HepG2 (cell line): Measurements from ENCODE around the gene GUK1. TPM values are rescaled to one million over a fixed set of nuclear protein-coding genes. Genes with fewer than 3 reads are reported as not detected.

ENCODE experiments used
- ATAC-seq: fragments of 200-7000 bp; cut with Tn5 transposase; 3 replicates; pipeline ENCODE4 v1.9.1; 2020; ENCODE audit warnings: mild to moderate bottlenecking, moderate library complexity
- BruUV-seq: library from RNA; stranded (reverse); fragments of 400-500 nt; replicated peaks from 2 replicates; lab custom pipeline; 2021; lab: Mats Ljungman, UMichigan
- CTCF ChIA-PET: fragments of 300-600 bp; formaldehyde crosslinking; extraction: SDS; loops from one replicate; lab custom pipeline; 2021; ENCODE audit warnings: low total read pairs, inconsistent platforms, low intra/inter-chr PET ratio; lab: Yijun Ruan, JAX
- POLR2A ChIA-PET: fragments of 350-600 bp; sonication (Branson Sonifier 250); formaldehyde crosslinking; loops from one replicate; lab custom pipeline; 2020; ENCODE audit warnings: antibody characterized with exemption, inconsistent platforms; lab: Yijun Ruan, JAX
- DNase-seq: peaks from one replicate; pipeline ENCODE4 v3.0.0-alpha.2; 2015; ENCODE audit warnings: low spot score
- FAIRE-seq: peaks from 3 replicates; lab custom pipeline; 2011; peaks lifted over from hg19 to GRCh38; lab: Jason Lieb, UNC
- H2AFZ ChIP-seq: one replicate; pipeline ENCODE4 v1.6.1; 2011; ENCODE audit warnings: low read length, inconsistent platforms
- H3K27ac ChIP-seq: fragments of 300-600 bp; 3 replicates; pipeline ENCODE4 v1.8.0; 2011; ENCODE audit warnings: mixed run types, mild to moderate bottlenecking, mixed read lengths, low read length, inconsistent platforms; ENCODE audit not compliant: insufficient read depth; ENCODE audit errors: extremely low read length
- H3K27me3 ChIP-seq, 2 experiments: fragments of 200-600 bp in 1 of 2; 2 replicates in 1 of 2; 3 replicates in 1 of 2; pipeline versions ENCODE4 v1.6.0 to v1.8.0; 2011; ENCODE audit warnings: low read length in 2 of 2, mild to moderate bottlenecking in 2 of 2, moderate library complexity in 2 of 2, inconsistent platforms in 1 of 2; ENCODE audit not compliant: insufficient read depth in 2 of 2, control insufficient read depth in 1 of 2
- H3K36me3 ChIP-seq, 2 experiments: fragments of 200-600 bp in 1 of 2; replicated peaks in 1 of 2; 2 replicates in 1 of 2; 3 replicates in 1 of 2; pipeline versions ENCODE4 v1.5.1 to v1.8.0; 2011; ENCODE audit warnings: low read length in 2 of 2, inconsistent platforms in 1 of 2; ENCODE audit not compliant: insufficient read depth in 2 of 2, control insufficient read depth in 1 of 2
- H3K4me1 ChIP-seq: 2 replicates; pipeline ENCODE4 v1.5.1; 2012; ENCODE audit warnings: low read length, inconsistent platforms; ENCODE audit not compliant: insufficient read depth
- H3K4me2 ChIP-seq: 2 replicates; pipeline ENCODE4 v1.6.0; 2011; ENCODE audit warnings: low read depth, low read length, inconsistent platforms
- H3K4me3 ChIP-seq, 3 experiments: fragments of 200-600 bp in 1 of 3; sonication (generic), shearing (Covaris generic) in 1 of 3; replicated peaks in 1 of 3; 2 replicates each; pipeline ENCODE4 v1.5.1; 2011 to 2016; ENCODE audit warnings: low read length in 3 of 3, inconsistent platforms in 2 of 3, low read depth in 2 of 3, mild to moderate bottlenecking in 2 of 3, control low read depth in 1 of 3, mixed read lengths in 1 of 3; ENCODE audit not compliant: insufficient read depth in 1 of 3
- H3K79me2 ChIP-seq: one replicate; pipeline ENCODE4 v1.6.1; 2011; ENCODE audit warnings: low read length, inconsistent platforms; ENCODE audit not compliant: insufficient read depth
- H3K9ac ChIP-seq: 2 replicates; pipeline ENCODE4 v1.6.0; 2011; ENCODE audit warnings: mild to moderate bottlenecking, low read depth, low read length, inconsistent platforms; ENCODE audit not compliant: insufficient read depth
- H3K9me3 ChIP-seq: 2 replicates; pipeline ENCODE4 v1.5.1; 2012; ENCODE audit warnings: mild to moderate bottlenecking, low read length
- H4K20me1 ChIP-seq: 2 replicates; pipeline ENCODE4 v1.6.0; 2011; ENCODE audit warnings: inconsistent platforms, mild to moderate bottlenecking, low read length, moderate library complexity; ENCODE audit not compliant: insufficient read depth
- AGO2 ChIP-seq: fragments of 200-400 bp; formaldehyde crosslinking; optimal IDR thresholded peaks from 2 replicates; pipeline ENCODE3; 2017; ENCODE audit warnings: mild to moderate bottlenecking, low read depth, low read length, moderate library complexity
- CBFB ChIP-seq: sonication (generic); formaldehyde crosslinking; IDR thresholded peaks from 2 replicates; pipeline ENCODE4 v1.4.0; 2020; ENCODE audit warnings: missing genetic modification reagents
- CENPT ChIP-seq: sonication (generic); formaldehyde crosslinking; IDR thresholded peaks from 2 replicates; pipeline ENCODE4 v1.8.0; 2022; ENCODE audit warnings: low read depth, mild to moderate bottlenecking, moderate library complexity, missing genetic modification reagents
- GATAD2A ChIP-seq: IDR thresholded peaks from 2 replicates; pipeline ENCODE4 v1.6.1; 2016
- NFIC ChIP-seq: IDR thresholded peaks from 2 replicates; pipeline ENCODE4 v1.6.1; 2012; ENCODE audit warnings: mild to moderate bottlenecking, low read length, inconsistent platforms
- NONO ChIP-seq, 2 experiments: fragments of 450-650 bp in 1 of 2; sonication (generic) in 1 of 2; formaldehyde crosslinking in 1 of 2; IDR thresholded peaks in 1 of 2; conservative IDR thresholded peaks in 1 of 2; 2 replicates each; pipeline versions ENCODE4 v1.6.1 to v1.8.0; 2017 to 2022; ENCODE audit warnings: mild to moderate bottlenecking in 1 of 2, missing genetic modification reagents in 1 of 2, moderate library complexity in 1 of 2
- NR2C2 ChIP-seq: sonication (generic); formaldehyde crosslinking; IDR thresholded peaks from 2 replicates; pipeline ENCODE4 v1.4.0; 2020; ENCODE audit warnings: missing genetic modification reagents, mild to moderate bottlenecking, moderate library complexity, borderline replicate concordance
- RBM22 ChIP-seq: fragments of 200-400 bp; formaldehyde crosslinking; optimal IDR thresholded peaks from 2 replicates; pipeline ENCODE3; 2017; ENCODE audit warnings: mild to moderate bottlenecking, low read length, moderate library complexity
- RBM39 ChIP-seq: fragments of 200-400 bp; formaldehyde crosslinking; IDR thresholded peaks from one replicate; pipeline ENCODE4 v1.6.1; 2018; ENCODE audit warnings: antibody characterized with exemption, mild to moderate bottlenecking, low read depth, low read length; ENCODE audit not compliant: poor library complexity, severe bottlenecking
- SALL2 ChIP-seq: sonication (generic); formaldehyde crosslinking; IDR thresholded peaks from 2 replicates; pipeline ENCODE4 v1.8.1; 2023; ENCODE audit warnings: mild to moderate bottlenecking, missing genetic modification reagents, inconsistent platforms
- SAP130 ChIP-seq: IDR thresholded peaks from 2 replicates; pipeline ENCODE4 v1.6.1; 2016; ENCODE audit warnings: low read depth
- SMAD9 ChIP-seq: sonication (generic); formaldehyde crosslinking; IDR thresholded peaks from 2 replicates; pipeline ENCODE4 v1.5.1; 2020; ENCODE audit warnings: mild to moderate bottlenecking, missing genetic modification reagents
- SP5 ChIP-seq: IDR thresholded peaks from 2 replicates; pipeline ENCODE4 v1.6.1; 2016; ENCODE audit warnings: low read depth, borderline replicate concordance
- THYN1 ChIP-seq: sonication (generic); formaldehyde crosslinking; IDR thresholded peaks from 2 replicates; pipeline ENCODE4 v1.8.1; 2023; ENCODE audit warnings: low read depth, mild to moderate bottlenecking, moderate library complexity, missing genetic modification reagents, borderline replicate concordance
- ZBTB38 ChIP-seq: sonication (generic); formaldehyde crosslinking; IDR thresholded peaks from 2 replicates; pipeline ENCODE4 v1.5.1; 2020; ENCODE audit warnings: mild to moderate bottlenecking, missing genetic modification reagents
- ZBTB4 ChIP-seq: sonication (generic); formaldehyde crosslinking; IDR thresholded peaks from 2 replicates; pipeline ENCODE4 v1.4.0; 2020; ENCODE audit warnings: missing genetic modification reagents, mild to moderate bottlenecking, borderline replicate concordance
- ZNF569 ChIP-seq: sonication (generic); formaldehyde crosslinking; IDR thresholded peaks from 2 replicates; pipeline ENCODE4 v1.5.0; 2020; ENCODE audit warnings: mild to moderate bottlenecking, missing genetic modification reagents, moderate library complexity, borderline replicate concordance
- ZNF737 ChIP-seq: sonication (generic); formaldehyde crosslinking; IDR thresholded peaks from 2 replicates; pipeline ENCODE4 v1.5.0; 2020; ENCODE audit warnings: missing genetic modification reagents, mild to moderate bottlenecking, borderline replicate concordance
- WGBS: methylation state at CpG from one replicate; pipeline ENCODE4 v1.1.6; 2017; ENCODE audit warnings: low lambda C conversion rate; 5-methylcytosine and 5-hydroxymethylcytosine counted together
- in situ Hi-C: cut with HindIII; loops from 2 replicates; pipeline ENCODE4 v1.10.0; 2017; ENCODE audit warnings: low pct_unique_long_range_greater_than_20kb; ENCODE audit not compliant: extremely low pct_ligation_motif_present
- intact Hi-C: fragments of 100-400 bp; cut with micrococcal nuclease; formaldehyde crosslinking; loops from one replicate; pipeline ENCODE4 v1.10.0; 2022; ENCODE audit not compliant: unreplicated experiment
- polyA plus RNA-seq, 8 experiments: library from polyadenylated mRNA; depleted of rRNA in 3 of 8; stranded (reverse) in 7 of 8; unstranded in 1 of 8; fragments of >200 nt; fragmentation: Illumina TruSeq in 4 of 8; extraction: Trizol in 4 of 8; gene quantifications; 2 replicates each; pipeline versions ENCODE4 v1.2.1 to v1.2.3, GENCODE V29; 2011 to 2016; ENCODE audit warnings: low read depth in 4 of 8, missing spikeins in 1 of 8, mixed read lengths in 1 of 8; ENCODE audit not compliant: insufficient read depth in 1 of 8
- total RNA-seq, 5 experiments: library from RNA; depleted of rRNA; stranded (reverse); fragments of >200 nt; fragmentation: Illumina TruSeq; extraction: Trizol; gene quantifications; 2 replicates each; pipeline ENCODE4 v1.2.3, GENCODE V29; 2016; ENCODE audit warnings: low read depth in 1 of 5
- TF ChIP-seq, protein P1 (sequence below): sonication (generic); formaldehyde crosslinking; conservative IDR thresholded peaks from 2 replicates; pipeline ENCODE4 v1.8.1; 2023; ENCODE audit warnings: missing genetic modification reagents
- TF ChIP-seq, protein P2 (sequence below): sonication (generic); formaldehyde crosslinking; IDR thresholded peaks from 2 replicates; pipeline ENCODE4 v1.4.0; 2020; ENCODE audit warnings: missing genetic modification reagents

GUK1 gene
- total and polyA plus RNA-seq, 2 of the 13 experiments (the other 11 are each of a cell fraction or from before 2014, with no cell fraction given), result 116 to 154 TPM

DNA sequence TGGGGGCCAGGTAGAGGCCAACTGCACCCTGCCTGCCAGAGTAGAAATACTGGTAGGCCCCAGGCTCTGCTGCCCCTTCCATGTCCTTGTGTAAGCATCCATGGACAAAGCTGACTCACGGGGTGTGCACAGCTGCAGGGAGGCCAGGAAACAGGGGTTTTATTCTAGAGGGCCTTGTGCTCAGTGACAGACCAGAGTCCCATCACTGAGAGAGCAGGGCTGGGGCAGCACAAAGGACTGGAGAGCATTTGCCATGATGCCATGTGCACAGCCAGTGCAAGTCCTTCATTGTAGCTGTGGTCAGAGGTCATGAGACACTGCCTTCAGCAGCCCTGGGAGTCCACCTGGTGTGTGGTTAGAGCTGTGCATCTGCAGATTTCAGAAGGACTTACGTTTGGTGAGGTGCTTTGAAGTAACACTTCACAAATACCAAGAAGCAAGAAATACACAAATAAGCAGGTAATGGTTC is 49.4 kb upstream of the GUK1 start:
- no peak for DNase-seq
- Histone ChIP-seq H3K27ac (no peak overlapping the region), H3K4me2 (no peak overlapping the region), H3K27me3 (no peaks in the 10 kb centered on the region), H3K9me3 (peaks cover 26% of the 10 kb centered on the region), H3K4me3 (no peak overlapping the region), H3K4me1 (peaks cover 57% of the 10 kb centered on the region), H3K79me2 (peaks cover 100% of the 10 kb centered on the region), H3K9ac (no peak overlapping the region), H2AFZ (no peak overlapping the region), H3K36me3 (peaks cover 15 to 70% of the 10 kb centered on the region in 2 experiments; a peak in 4 of 5 replicates), H4K20me1 (peaks cover 100% of the 10 kb centered on the region)
- in situ Hi-C loops, result no loop called here
- peak; percentile 47 for ATAC-seq
- POLR2A ChIA-PET, result interaction anchor here (1.2 kb wide), 1 partner anchor 75 kb away, joined by 4 read pairs; the partner anchor contains the start of gene IBA57
- FAIRE-seq, result no peak
- intact Hi-C loops, result no loop called here
- no TSS peak for BruUV-seq
- WGBS, result 56% methylated on average over 1 of the region's 2 CpGs
- CTCF ChIA-PET, result no interaction called here
- TF ChIP-seq RBM39 (no peak), NFIC (no peak), NONO (IDR thresholded peaks at IDR 0.05) (no peak), NONO (CRISPR knock-in tag; conservative IDR thresholded peaks at IDR 0.05) (no peak), NR2C2 (CRISPR knock-in tag) (no peak), RBM22 (peak; percentile 78), ZNF569 (CRISPR knock-in tag) (no peak), SMAD9 (CRISPR knock-in tag) (no peak), CENPT (CRISPR knock-in tag) (no peak), AGO2 (peak; percentile 16), ZNF737 (CRISPR knock-in tag) (no peak), THYN1 (CRISPR knock-in tag) (no peak), CBFB (CRISPR knock-in tag) (no peak), GATAD2A (no peak), SALL2 (CRISPR knock-in tag) (no peak), SAP130 (CRISPR knock-in tag) (peak; percentile 34; the same call in 1 of the 2 replicates), SP5 (CRISPR knock-in tag) (no peak), ZBTB4 (CRISPR knock-in tag) (no peak), ZBTB38 (CRISPR knock-in tag) (no peak)
- TF ChIP-seq, protein P1, sequence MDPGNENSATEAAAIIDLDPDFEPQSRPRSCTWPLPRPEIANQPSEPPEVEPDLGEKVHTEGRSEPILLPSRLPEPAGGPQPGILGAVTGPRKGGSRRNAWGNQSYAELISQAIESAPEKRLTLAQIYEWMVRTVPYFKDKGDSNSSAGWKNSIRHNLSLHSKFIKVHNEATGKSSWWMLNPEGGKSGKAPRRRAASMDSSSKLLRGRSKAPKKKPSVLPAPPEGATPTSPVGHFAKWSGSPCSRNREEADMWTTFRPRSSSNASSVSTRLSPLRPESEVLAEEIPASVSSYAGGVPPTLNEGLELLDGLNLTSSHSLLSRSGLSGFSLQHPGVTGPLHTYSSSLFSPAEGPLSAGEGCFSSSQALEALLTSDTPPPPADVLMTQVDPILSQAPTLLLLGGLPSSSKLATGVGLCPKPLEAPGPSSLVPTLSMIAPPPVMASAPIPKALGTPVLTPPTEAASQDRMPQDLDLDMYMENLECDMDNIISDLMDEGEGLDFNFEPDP (CRISPR knock-in tag), result 0 out of 2 replicates have a peak, but pooled peaks have one; percentile 66
- TF ChIP-seq, protein P2, sequence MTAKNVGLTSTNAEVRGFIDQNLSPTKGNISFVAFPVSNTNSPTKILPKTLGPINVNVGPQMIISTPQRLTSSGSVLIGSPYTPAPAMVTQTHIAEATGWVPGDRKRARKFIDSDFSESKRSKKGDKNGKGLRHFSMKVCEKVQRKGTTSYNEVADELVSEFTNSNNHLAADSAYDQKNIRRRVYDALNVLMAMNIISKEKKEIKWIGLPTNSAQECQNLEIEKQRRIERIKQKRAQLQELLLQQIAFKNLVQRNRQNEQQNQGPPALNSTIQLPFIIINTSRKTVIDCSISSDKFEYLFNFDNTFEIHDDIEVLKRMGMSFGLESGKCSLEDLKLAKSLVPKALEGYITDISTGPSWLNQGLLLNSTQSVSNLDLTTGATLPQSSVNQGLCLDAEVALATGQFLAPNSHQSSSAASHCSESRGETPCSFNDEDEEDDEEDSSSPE (CRISPR knock-in tag), result no peak
